SU-DHL-6 (cell line): ENCODE measurements around the gene CLTB.

Source experiments
- H2AFZ ChIP-seq: fragments of 200-600 bp; sonication (generic); 2 replicates; pipeline ENCODE4 v1.6.1; 2014; ENCODE audit warnings: low read depth, mild to moderate bottlenecking, moderate library complexity, mixed read lengths, antibody characterized with exemption, low read length; ENCODE audit not compliant: severe bottlenecking
- H3F3A ChIP-seq: fragments of 200-600 bp; shearing (Covaris generic); 2 replicates; pipeline ENCODE4 v1.6.0; 2016; ENCODE audit warnings: antibody characterized with exemption, mild to moderate bottlenecking; ENCODE audit not compliant: insufficient read depth
- H3K27ac ChIP-seq: fragments of 200-600 bp; sonication (generic); 2 replicates; pipeline ENCODE4 v1.5.1; 2016; ENCODE audit warnings: low read depth, mild to moderate bottlenecking, low read length, moderate library complexity, mixed read lengths
- H3K27me3 ChIP-seq: fragments of 200-600 bp; sonication (generic), shearing (Covaris generic); 2 replicates; pipeline ENCODE4 v1.6.0; 2014; ENCODE audit warnings: mild to moderate bottlenecking, low read length
- H3K36me3 ChIP-seq: fragments of 200-600 bp; sonication (generic); 2 replicates; pipeline ENCODE4 v1.6.1; 2014; ENCODE audit warnings: mild to moderate bottlenecking, low read length, mixed read lengths
- H3K4me2 ChIP-seq: fragments of 300-600, 200-600 bp; shearing (Covaris generic), sonication (generic); 2 replicates; pipeline ENCODE4 v1.6.0; 2014; ENCODE audit warnings: low read length, low read depth, mild to moderate bottlenecking; ENCODE audit not compliant: poor library complexity, severe bottlenecking
- H3K4me3 ChIP-seq: fragments of 200-600 bp; sonication (generic); 2 replicates; pipeline ENCODE4 v1.5.1; 2014; ENCODE audit warnings: antibody characterized with exemption, low read length, mild to moderate bottlenecking, mixed read lengths; ENCODE audit not compliant: insufficient read depth, poor library complexity, severe bottlenecking
- H3K79me2 ChIP-seq: fragments of 200-600 bp; sonication (generic); 2 replicates; pipeline ENCODE4 v1.6.1; 2014; ENCODE audit warnings: mild to moderate bottlenecking, low read length, moderate library complexity; ENCODE audit not compliant: insufficient read depth
- H3K9ac ChIP-seq: fragments of 200-600 bp; sonication (generic); 2 replicates; pipeline ENCODE4 v1.7.0; 2014; ENCODE audit warnings: mild to moderate bottlenecking, low read length
- H3K9me2 ChIP-seq: fragments of 200-600 bp; sonication (generic); replicated peaks from 2 replicates; pipeline ENCODE4 v1.6.1; 2014; ENCODE audit warnings: low read length; ENCODE audit not compliant: insufficient read depth
- H3K9me3 ChIP-seq: fragments of 200-600 bp; sonication (generic); 2 replicates; pipeline ENCODE4 v1.6.1; 2014; ENCODE audit warnings: low read length, mixed read lengths; ENCODE audit not compliant: insufficient read depth
- H4K20me1 ChIP-seq: fragments of 200-600 bp; sonication (generic); 2 replicates; pipeline ENCODE4 v1.6.1; 2014; ENCODE audit warnings: low read depth, mild to moderate bottlenecking, antibody characterized with exemption, low read length, moderate library complexity, mixed read lengths
- EZH2phosphoT487 ChIP-seq: fragments of 200-600 bp; sonication (generic), shearing (Covaris generic); conservative IDR thresholded peaks from 2 replicates; pipeline ENCODE4 v1.6.1; 2018; ENCODE audit warnings: mild to moderate bottlenecking, antibody characterized with exemption, low read length, moderate library complexity, mixed read lengths
- TF ChIP-seq, protein P1 (sequence below): fragments of 200-600 bp; sonication (generic); IDR thresholded peaks from one replicate; pipeline ENCODE4 v1.5.1; 2017; ENCODE audit warnings: antibody characterized with exemption, mild to moderate bottlenecking, low read length, moderate library complexity; ENCODE audit not compliant: insufficient read depth, poor library complexity, severe bottlenecking

Gene CLTB

GRCh38 chr5:176360894-176361436 lies 55.4 kb downstream of the CLTB start:
- H3K9me2 ChIP-seq: no peaks in the 10 kb centered on the region
- peak overlapping the region; percentile 77 for H3K9ac ChIP-seq
- no peak for TF ChIP-seq EZH2phosphoT487
- TF ChIP-seq, protein P1, sequence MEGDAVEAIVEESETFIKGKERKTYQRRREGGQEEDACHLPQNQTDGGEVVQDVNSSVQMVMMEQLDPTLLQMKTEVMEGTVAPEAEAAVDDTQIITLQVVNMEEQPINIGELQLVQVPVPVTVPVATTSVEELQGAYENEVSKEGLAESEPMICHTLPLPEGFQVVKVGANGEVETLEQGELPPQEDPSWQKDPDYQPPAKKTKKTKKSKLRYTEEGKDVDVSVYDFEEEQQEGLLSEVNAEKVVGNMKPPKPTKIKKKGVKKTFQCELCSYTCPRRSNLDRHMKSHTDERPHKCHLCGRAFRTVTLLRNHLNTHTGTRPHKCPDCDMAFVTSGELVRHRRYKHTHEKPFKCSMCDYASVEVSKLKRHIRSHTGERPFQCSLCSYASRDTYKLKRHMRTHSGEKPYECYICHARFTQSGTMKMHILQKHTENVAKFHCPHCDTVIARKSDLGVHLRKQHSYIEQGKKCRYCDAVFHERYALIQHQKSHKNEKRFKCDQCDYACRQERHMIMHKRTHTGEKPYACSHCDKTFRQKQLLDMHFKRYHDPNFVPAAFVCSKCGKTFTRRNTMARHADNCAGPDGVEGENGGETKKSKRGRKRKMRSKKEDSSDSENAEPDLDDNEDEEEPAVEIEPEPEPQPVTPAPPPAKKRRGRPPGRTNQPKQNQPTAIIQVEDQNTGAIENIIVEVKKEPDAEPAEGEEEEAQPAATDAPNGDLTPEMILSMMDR: no peak
- peak overlapping the region; percentile 92 for H2AFZ ChIP-seq
- H3K27me3 ChIP-seq: no peaks in the 10 kb centered on the region
- peak overlapping the region; percentile 77 for H3K4me2 ChIP-seq
- H3K27ac ChIP-seq: peak overlapping the region; percentile 49; the same call in 1 of the 2 replicates
- H3F3A ChIP-seq: peaks cover 13% of the 10 kb centered on the region; the same call in 1 of the 2 replicates
- no peaks in the 10 kb centered on the region for H3K36me3 ChIP-seq
- no peaks in the 10 kb centered on the region; the same call in 1 of the 2 replicates for H4K20me1 ChIP-seq
- H3K9me3 ChIP-seq: no peaks in the 10 kb centered on the region
- peak overlapping the region; percentile 80 for H3K4me3 ChIP-seq
- H3K79me2 ChIP-seq: peaks cover 41% of the 10 kb centered on the region

DNA sequence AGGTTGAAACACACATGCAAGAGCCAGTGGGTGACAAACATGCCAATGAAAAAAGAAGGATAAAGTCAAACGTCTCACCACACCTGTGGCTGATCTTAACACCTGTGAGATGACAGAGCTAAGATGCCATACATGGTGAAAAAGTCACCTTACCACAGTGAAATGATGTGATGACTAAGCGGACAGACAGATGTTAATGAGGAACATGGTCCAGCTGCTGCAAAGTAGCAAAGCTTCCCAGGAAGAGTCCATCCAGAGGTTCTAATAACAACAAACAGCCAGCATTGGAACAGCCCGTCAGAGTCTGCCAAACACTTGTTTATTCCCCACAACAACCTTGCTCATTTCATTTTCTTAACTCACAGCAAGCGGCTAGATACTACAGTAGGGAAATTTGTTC lies 56.7 kb downstream of the CLTB start:
- Histone ChIP-seq H3K9ac (no peak overlapping the region), H3K27me3 (no peaks in the 10 kb centered on the region), H3K36me3 (no peaks in the 10 kb centered on the region), H3K79me2 (peaks cover 44% of the 10 kb centered on the region), H3K27ac (no peak overlapping the region), H3K4me2 (peak overlapping the region; percentile 23), H3K4me3 (no peak overlapping the region), H3K9me3 (no peaks in the 10 kb centered on the region), H3K9me2 (no peaks in the 10 kb centered on the region), H3F3A (peaks cover 13% of the 10 kb centered on the region; the same call in 1 of the 2 replicates), H4K20me1 (no peaks in the 10 kb centered on the region; the same call in 1 of the 2 replicates), H2AFZ (no peak overlapping the region)
- TF ChIP-seq EZH2phosphoT487: no peak
- TF ChIP-seq, protein P1: no peak

GRCh38 chr5:176356179-176356566 lies 60.2 kb downstream of the CLTB start:
- no peak overlapping the region for H3K4me2 ChIP-seq
- 0 out of 2 replicates have a peak, but pooled peaks cover 4% of the 10 kb centered on the region for H3F3A ChIP-seq
- H3K36me3 ChIP-seq: no peaks in the 10 kb centered on the region
- no peaks in the 10 kb centered on the region for H3K9me2 ChIP-seq
- no peak overlapping the region for H2AFZ ChIP-seq
- no peak for TF ChIP-seq EZH2phosphoT487
- TF ChIP-seq, protein P1: no peak
- H3K4me3 ChIP-seq: no peak overlapping the region
- peaks cover 48% of the 10 kb centered on the region for H3K79me2 ChIP-seq
- no peaks in the 10 kb centered on the region for H3K9me3 ChIP-seq
- H3K27ac ChIP-seq: no peak overlapping the region
- no peaks in the 10 kb centered on the region; the same call in 1 of the 2 replicates for H4K20me1 ChIP-seq
- H3K27me3 ChIP-seq: no peaks in the 10 kb centered on the region
- H3K9ac ChIP-seq: no peak overlapping the region
